ENCODE results near the gene ZC3H15.

Gene ZC3H15

GRCh38 chr2:186497928-186498327, 11.9 kb downstream of the ZC3H15 start:
- no peak overlapping the region for H3K4me3 ChIP-seq (ENCODE audit: low read depth, low read length)
- no peak for TF ChIP-seq POLR2A (IDR thresholded peaks at IDR 0.05; ENCODE audit: extremely low read depth, insufficient read length)
- TF ChIP-seq MAX (IDR thresholded peaks at IDR 0.05; ENCODE audit: low read depth, low read length) = no peak
- TF ChIP-seq, protein P1, sequence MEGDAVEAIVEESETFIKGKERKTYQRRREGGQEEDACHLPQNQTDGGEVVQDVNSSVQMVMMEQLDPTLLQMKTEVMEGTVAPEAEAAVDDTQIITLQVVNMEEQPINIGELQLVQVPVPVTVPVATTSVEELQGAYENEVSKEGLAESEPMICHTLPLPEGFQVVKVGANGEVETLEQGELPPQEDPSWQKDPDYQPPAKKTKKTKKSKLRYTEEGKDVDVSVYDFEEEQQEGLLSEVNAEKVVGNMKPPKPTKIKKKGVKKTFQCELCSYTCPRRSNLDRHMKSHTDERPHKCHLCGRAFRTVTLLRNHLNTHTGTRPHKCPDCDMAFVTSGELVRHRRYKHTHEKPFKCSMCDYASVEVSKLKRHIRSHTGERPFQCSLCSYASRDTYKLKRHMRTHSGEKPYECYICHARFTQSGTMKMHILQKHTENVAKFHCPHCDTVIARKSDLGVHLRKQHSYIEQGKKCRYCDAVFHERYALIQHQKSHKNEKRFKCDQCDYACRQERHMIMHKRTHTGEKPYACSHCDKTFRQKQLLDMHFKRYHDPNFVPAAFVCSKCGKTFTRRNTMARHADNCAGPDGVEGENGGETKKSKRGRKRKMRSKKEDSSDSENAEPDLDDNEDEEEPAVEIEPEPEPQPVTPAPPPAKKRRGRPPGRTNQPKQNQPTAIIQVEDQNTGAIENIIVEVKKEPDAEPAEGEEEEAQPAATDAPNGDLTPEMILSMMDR (IDR thresholded peaks at IDR 0.05; ENCODE audit: low read depth, low read length) = no peak
- TF ChIP-seq MYC (IDR thresholded peaks at IDR 0.05; ENCODE audit: low read depth, low read length) = no peak
- DNase-seq (ENCODE audit: low read depth) = no peak

GRCh38 chr2:186498834-186499233, 12.8 kb downstream of the ZC3H15 start:
- TF ChIP-seq MAX (IDR thresholded peaks at IDR 0.05; ENCODE audit: low read depth, low read length) = no peak
- TF ChIP-seq, protein P1 (IDR thresholded peaks at IDR 0.05; ENCODE audit: low read depth, low read length) = no peak
- TF ChIP-seq MYC (IDR thresholded peaks at IDR 0.05; ENCODE audit: low read depth, low read length) = no peak
- TF ChIP-seq POLR2A (IDR thresholded peaks at IDR 0.05; ENCODE audit: extremely low read depth, insufficient read length) = no peak
- no peak overlapping the region for H3K4me3 ChIP-seq (ENCODE audit: low read depth, low read length)
- DNase-seq (ENCODE audit: low read depth) = no peak

DNA sequence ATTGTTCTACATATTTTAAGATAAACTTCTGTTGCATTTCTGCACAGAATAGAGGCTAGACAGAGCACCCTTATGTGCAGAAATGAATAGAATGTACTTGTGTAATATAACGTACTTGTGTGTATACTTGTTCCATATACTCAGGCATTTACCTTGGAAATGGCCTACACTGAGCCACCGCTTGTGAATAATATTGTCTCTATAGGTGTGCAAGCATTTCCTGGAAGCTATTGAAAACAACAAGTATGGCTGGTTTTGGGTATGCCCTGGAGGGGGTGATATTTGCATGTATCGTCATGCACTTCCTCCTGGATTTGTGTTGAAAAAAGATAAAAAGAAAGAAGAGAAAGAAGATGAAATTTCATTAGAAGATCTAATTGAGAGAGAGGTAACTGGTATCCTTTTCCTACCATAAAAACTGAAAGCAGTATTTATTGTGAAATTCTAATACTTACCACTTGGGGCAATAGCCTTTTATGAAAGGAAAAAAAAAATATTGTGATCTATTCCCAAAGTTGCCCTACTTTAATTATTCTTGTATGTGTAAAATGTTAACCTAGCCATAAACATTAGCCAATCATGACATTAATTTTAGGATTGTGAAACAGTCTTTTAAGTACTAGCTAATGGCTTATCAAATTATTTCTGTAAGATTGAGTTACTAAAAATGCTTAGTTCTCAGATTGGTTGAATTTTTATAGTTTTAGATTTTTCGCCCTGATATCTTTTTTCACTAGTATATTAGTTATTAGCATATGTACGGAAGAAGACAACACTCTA, 18.0 kb downstream of the ZC3H15 start:
- TF ChIP-seq POLR2A (IDR thresholded peaks at IDR 0.05; ENCODE audit: extremely low read depth, insufficient read length) (no peak), MAX (IDR thresholded peaks at IDR 0.05; ENCODE audit: low read depth, low read length) (no peak), MYC (IDR thresholded peaks at IDR 0.05; ENCODE audit: low read depth, low read length) (no peak)
- TF ChIP-seq, protein P1 (IDR thresholded peaks at IDR 0.05; ENCODE audit: low read depth, low read length) = no peak
- DNase-seq (ENCODE audit: low read depth) = peak; percentile 38
- H3K4me3 ChIP-seq (ENCODE audit: low read depth, low read length) = no peak overlapping the region

- DNase-seq (ENCODE audit: low read depth) = no peak
- TF ChIP-seq MAX (IDR thresholded peaks at IDR 0.05; ENCODE audit: low read depth, low read length) = no peak
- no peak for TF ChIP-seq MYC (IDR thresholded peaks at IDR 0.05; ENCODE audit: low read depth, low read length)
- no peak for TF ChIP-seq POLR2A (IDR thresholded peaks at IDR 0.05; ENCODE audit: extremely low read depth, insufficient read length)
- TF ChIP-seq, protein P1 (IDR thresholded peaks at IDR 0.05; ENCODE audit: low read depth, low read length) = no peak
- H3K4me3 ChIP-seq (ENCODE audit: low read depth, low read length) = no peak overlapping the region
Measured at GRCh38 chr2:186508263-186508662, 22.2 kb downstream of the ZC3H15 start.

- DNase-seq (ENCODE audit: low read depth) = no peak
- no peak for TF ChIP-seq MAX (IDR thresholded peaks at IDR 0.05; ENCODE audit: low read depth, low read length)
- no peak for TF ChIP-seq POLR2A (IDR thresholded peaks at IDR 0.05; ENCODE audit: extremely low read depth, insufficient read length)
- TF ChIP-seq MYC (IDR thresholded peaks at IDR 0.05; ENCODE audit: low read depth, low read length) = no peak
- TF ChIP-seq, protein P1 (IDR thresholded peaks at IDR 0.05; ENCODE audit: low read depth, low read length) = no peak
- H3K4me3 ChIP-seq (ENCODE audit: low read depth, low read length) = no peak overlapping the region
Measured at GRCh38 chr2:186515376-186515775, 29.3 kb downstream of the ZC3H15 start.

All from NB4 (cell line).